ENCODE data around the gene MFAP5. TPM values are rescaled to one million over a fixed set of nuclear protein-coding genes. Genes with fewer than 3 reads are reported as not detected.
"Not testable (repeated sequence)": the region's sequence is repeated elsewhere in the genome, so short reads cannot be mapped to it uniquely, and the experiment has no call there.

MFAP5 gene
- total and polyA plus RNA-seq, 2 donors (not counting 3 experiments of a cell fraction or from before 2014, with no cell fraction given): 0.39 TPM; not detected in 1

GRCh38 chr12:8624750-8625149 lies 37.9 kb downstream of the MFAP5 start:
- H3K9ac ChIP-seq (replicated peaks; ENCODE audit: extremely low read depth, insufficient read depth, low read length); H3K27ac ChIP-seq (ENCODE audit: insufficient read depth, low read depth, low read length); H4K20me1 ChIP-seq (replicated peaks; ENCODE audit: control insufficient read depth, extremely low read depth, insufficient read depth, low read length); H3K9me1 ChIP-seq (replicated peaks; ENCODE audit: control insufficient read depth, extremely low read depth, insufficient read depth, low read length); BruUV-seq (replicated peaks); H3K27me3 ChIP-seq (ENCODE audit: control insufficient read depth in 2 of 2, insufficient read depth in 2 of 2, low read length in 2 of 2); H3K4me2 ChIP-seq (ENCODE audit: insufficient read depth, low read length); POLR2A ChIA-PET; H2AFZ ChIP-seq (ENCODE audit: low read depth, low read length); H3K9me3 ChIP-seq (replicated peaks; ENCODE audit: control insufficient read depth, insufficient read depth, low read length); H3K4me1 ChIP-seq (ENCODE audit: control insufficient read depth, extremely low read depth, insufficient read depth, low read length); intact Hi-C loops (cut with micrococcal nuclease); H3K79me2 ChIP-seq (ENCODE audit: control insufficient read depth, insufficient read depth, low read length); FAIRE-seq; dilution Hi-C loops (cut with MboI; ENCODE audit: extremely low pct_ligation_motif_present, low sequenced_read_pairs); H3K36me3 ChIP-seq (ENCODE audit: control insufficient read depth in 2 of 2, extremely low read depth in 1 of 2, insufficient read depth in 2 of 2, low read length in 2 of 2); CTCF ChIA-PET; H3K4me3 ChIP-seq (replicated peaks in 1 of 3; ENCODE audit: insufficient read depth in 1 of 3, low read depth in 1 of 3, low read length in 3 of 3); DNase-seq (ENCODE audit: low read depth, low spot score): not testable (repeated sequence)

DNA sequence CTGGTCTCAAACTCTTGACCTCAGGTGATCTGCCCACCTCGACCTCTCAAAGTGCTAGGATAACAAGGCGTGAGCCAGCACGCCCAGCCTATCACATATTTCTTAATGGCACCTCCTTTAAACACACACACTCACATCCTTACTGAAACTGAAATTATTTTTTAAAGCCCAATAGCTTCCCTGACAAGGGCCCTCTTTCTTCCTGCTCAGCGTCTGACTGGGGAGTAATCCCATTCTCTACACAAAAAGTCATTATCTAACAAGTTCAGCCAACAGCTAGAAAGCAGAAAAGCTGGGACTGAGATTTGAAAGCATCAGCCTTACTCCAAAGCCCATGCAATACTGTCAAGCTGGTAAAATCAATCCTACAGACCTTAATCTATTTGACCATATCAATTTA lies 40.0 kb downstream of the MFAP5 start:
- DNase-seq (ENCODE audit: low read depth, low spot score): no peak
- Histone ChIP-seq H3K4me3 (replicated peaks in 1 of 3; ENCODE audit: insufficient read depth in 1 of 3, low read depth in 1 of 3, low read length in 3 of 3) (no peak overlapping the region), H3K4me1 (ENCODE audit: control insufficient read depth, extremely low read depth, insufficient read depth, low read length) (peaks cover 14% of the 10 kb centered on the region), H3K36me3 (ENCODE audit: control insufficient read depth in 2 of 2, extremely low read depth in 1 of 2, insufficient read depth in 2 of 2, low read length in 2 of 2) (no peaks in the 10 kb centered on the region), H4K20me1 (replicated peaks; ENCODE audit: control insufficient read depth, extremely low read depth, insufficient read depth, low read length) (no peaks in the 10 kb centered on the region), H3K9ac (replicated peaks; ENCODE audit: extremely low read depth, insufficient read depth, low read length) (no peak overlapping the region), H3K79me2 (ENCODE audit: control insufficient read depth, insufficient read depth, low read length) (no peaks in the 10 kb centered on the region), H3K9me1 (replicated peaks; ENCODE audit: control insufficient read depth, extremely low read depth, insufficient read depth, low read length) (no peaks in the 10 kb centered on the region), H3K9me3 (replicated peaks; ENCODE audit: control insufficient read depth, insufficient read depth, low read length) (no peaks in the 10 kb centered on the region), H3K27ac (ENCODE audit: insufficient read depth, low read depth, low read length) (no peak overlapping the region), H3K27me3 (ENCODE audit: control insufficient read depth in 2 of 2, insufficient read depth in 2 of 2, low read length in 2 of 2) (no peaks in the 10 kb centered on the region), H2AFZ (ENCODE audit: low read depth, low read length) (no peak overlapping the region), H3K4me2 (ENCODE audit: insufficient read depth, low read length) (no peak overlapping the region)
- no peak for TF ChIP-seq EZH2 (IDR thresholded peaks at IDR 0.05; ENCODE audit: borderline replicate concordance, low read depth, low read length, severe bottlenecking)
- no peak for TF ChIP-seq MYC (IDR thresholded peaks at IDR 0.05; ENCODE audit: low read depth, low read length)
- no peak for TF ChIP-seq CTCF (IDR thresholded peaks at IDR 0.05; ENCODE audit: extremely low read depth in 1 of 2, insufficient read depth in 1 of 2, low read depth in 1 of 2, low read length in 2 of 2)
- TF ChIP-seq MAX (IDR thresholded peaks at IDR 0.05; ENCODE audit: insufficient read depth, insufficient read length): no peak
- TF ChIP-seq POLR2AphosphoS5 (IDR thresholded peaks at IDR 0.05; ENCODE audit: insufficient read depth, low read depth, low read length): no peak
- TF ChIP-seq GATA2 (IDR thresholded peaks at IDR 0.05; ENCODE audit: insufficient read depth, insufficient read length, low read depth, low read length): no peak
- no peak for TF ChIP-seq POLR2A (IDR thresholded peaks at IDR 0.05; ENCODE audit: low read depth, low read length)
- TF ChIP-seq JUN (IDR thresholded peaks at IDR 0.05; ENCODE audit: borderline replicate concordance, insufficient read depth, insufficient read length, low read depth): no peak
- TF ChIP-seq FOS (IDR thresholded peaks at IDR 0.05; ENCODE audit: borderline replicate concordance, insufficient read depth, low read length): no peak
- ChIA-PET CTCF (interaction anchor here (1.5 to 2.0 kb wide), 2 partner anchors 14 to 78 kb away, joined by 11 to 12 read pairs; no protein-coding TSS in a partner anchor), POLR2A (no interaction called here)
- no peak for FAIRE-seq
- dilution Hi-C loops (cut with MboI; ENCODE audit: extremely low pct_ligation_motif_present, low sequenced_read_pairs) (no loop called here), intact Hi-C loops (cut with micrococcal nuclease) (no loop called here)
- no TSS peak for BruUV-seq (replicated peaks)

All from endothelial cell of umbilical vein (primary cell).